BE2C (cell line): ENCODE measurements around the gene MOGAT2.

ENCODE experiments used
- DNase-seq: peaks from one replicate; pipeline ENCODE4 v3.0.0-alpha.2; 2020
- H3K27me3 ChIP-seq: fragments of 250-450 bp; sonication (Bioruptor Pico); 2 replicates; pipeline ENCODE4 v1.5.1; 2020; ENCODE audit warnings: mild to moderate bottlenecking
- H3K36me3 ChIP-seq: fragments of 250-450 bp; sonication (Bioruptor Pico); 2 replicates; pipeline ENCODE4 v1.5.1; 2020; ENCODE audit warnings: mild to moderate bottlenecking
- H3K4me1 ChIP-seq: fragments of 250-450 bp; sonication (Bioruptor Pico); 2 replicates; pipeline ENCODE4 v1.5.1; 2020
- H3K4me3 ChIP-seq: 2 replicates; pipeline ENCODE4 v1.5.1; 2011; ENCODE audit warnings: low read depth, low read length
- H3K9me3 ChIP-seq: fragments of 250-450 bp; sonication (Bioruptor Pico); 2 replicates; pipeline ENCODE4 v1.5.1; 2020
- CTCF ChIP-seq: IDR thresholded peaks from 2 replicates; pipeline ENCODE4 v1.5.1; 2012; ENCODE audit warnings: mild to moderate bottlenecking, low read depth, low read length

The MOGAT2 gene

GRCh38 chr11:75716659-75717058 is 979 bp upstream of the MOGAT2 start:
- H3K27me3 ChIP-seq: no peaks in the 10 kb centered on the region
- no peak overlapping the region for H3K4me3 ChIP-seq
- no peak for DNase-seq
- H3K9me3 ChIP-seq: no peaks in the 10 kb centered on the region
- H3K4me1 ChIP-seq: peaks cover 2% of the 10 kb centered on the region; the same call in 1 of the 2 replicates
- no peak for TF ChIP-seq CTCF
- H3K36me3 ChIP-seq: no peaks in the 10 kb centered on the region

DNA sequence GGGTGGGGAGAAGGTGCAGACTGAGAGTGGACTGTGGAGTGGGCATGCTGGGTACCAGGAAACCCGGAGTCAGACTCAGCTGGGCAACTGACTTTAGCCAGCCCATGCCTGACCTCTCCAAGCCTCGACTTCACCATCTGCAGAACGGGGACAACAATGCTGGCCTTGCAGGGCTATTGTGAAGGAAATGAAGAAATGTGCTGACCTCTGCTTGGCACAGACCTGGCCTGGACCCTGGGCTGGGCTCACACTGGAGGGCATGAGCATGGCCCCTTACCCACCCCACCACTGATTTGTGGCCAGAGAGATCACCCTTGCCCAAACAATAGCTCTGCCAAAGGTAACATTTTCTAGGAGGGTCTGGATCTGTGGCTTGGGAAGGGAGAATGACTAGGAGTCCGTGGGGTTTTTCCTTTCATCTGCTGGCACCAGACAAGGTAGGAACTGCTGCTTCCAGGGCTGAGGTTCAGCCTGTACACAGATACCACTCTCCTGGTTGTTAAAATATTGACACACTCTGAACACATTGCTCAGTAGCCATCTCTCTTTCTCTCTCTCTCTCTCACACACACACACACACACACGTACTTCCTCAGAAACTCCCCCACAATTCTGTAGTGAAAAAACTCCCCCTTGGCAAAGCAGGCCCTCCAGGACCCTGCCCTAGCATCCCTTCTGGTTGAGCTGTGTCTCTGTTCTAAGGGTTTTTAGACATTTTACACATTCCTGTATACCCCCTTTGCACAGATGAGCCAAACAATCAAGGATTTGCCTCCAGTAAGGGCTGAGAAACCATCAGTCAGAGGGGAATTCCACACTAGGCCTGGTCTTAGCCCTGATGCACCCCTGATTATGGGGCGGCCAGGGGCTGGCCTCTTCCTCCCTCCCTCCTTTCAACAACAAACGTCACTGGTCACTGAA is 1.0 kb downstream of the MOGAT2 start:
- Histone ChIP-seq H3K4me3 (no peak overlapping the region), H3K4me1 (peaks cover 2% of the 10 kb centered on the region; the same call in 1 of the 2 replicates), H3K9me3 (no peaks in the 10 kb centered on the region), H3K36me3 (no peaks in the 10 kb centered on the region), H3K27me3 (no peaks in the 10 kb centered on the region)
- TF ChIP-seq CTCF: no peak
- no peak for DNase-seq

DNA sequence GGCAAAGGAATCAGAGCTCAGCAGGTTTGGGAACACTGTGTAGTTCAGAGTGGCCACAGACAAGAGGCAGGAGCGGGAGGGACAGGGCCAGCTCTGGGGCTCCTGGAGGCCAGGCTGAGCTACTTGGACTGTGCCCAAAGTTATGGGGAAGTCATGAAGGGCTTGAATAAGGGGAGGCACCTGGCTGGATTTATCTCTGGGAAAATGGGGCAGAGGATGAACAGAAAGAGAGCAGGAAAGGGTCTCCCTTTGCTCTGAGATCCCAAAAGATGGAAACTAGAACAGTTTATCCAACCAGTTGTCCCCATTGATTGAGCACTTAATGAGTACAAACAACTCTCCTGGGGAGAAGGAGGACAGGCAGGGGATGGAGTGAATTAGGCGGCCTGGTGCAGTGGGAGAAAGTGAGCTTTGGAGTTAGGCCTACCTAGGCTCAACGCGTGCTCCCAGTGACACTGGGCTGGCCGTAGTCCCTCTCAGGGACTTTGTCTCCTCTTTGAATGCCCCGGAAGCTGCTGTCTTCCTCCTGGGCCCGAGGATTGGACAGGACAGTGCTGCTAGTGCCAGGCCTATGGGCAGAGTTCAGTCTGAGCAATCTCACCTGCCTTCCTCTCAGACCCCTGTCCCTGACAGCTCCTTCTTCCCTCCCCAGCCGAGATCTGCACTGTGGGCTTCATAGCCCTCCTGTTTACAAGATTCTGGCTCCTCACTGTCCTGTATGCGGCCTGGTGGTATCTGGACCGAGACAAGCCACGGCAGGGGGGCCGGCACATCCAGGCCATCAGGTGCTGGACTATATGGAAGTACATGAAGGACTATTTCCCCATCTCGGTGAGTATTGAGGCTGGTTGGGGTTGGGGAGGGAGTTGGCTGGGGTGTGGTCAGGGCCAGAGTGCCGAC is 2.0 kb downstream of the MOGAT2 start:
- no peaks in the 10 kb centered on the region for H3K9me3 ChIP-seq
- no peak overlapping the region for H3K4me3 ChIP-seq
- no peaks in the 10 kb centered on the region for H3K36me3 ChIP-seq
- no peaks in the 10 kb centered on the region for H3K27me3 ChIP-seq
- no peak for DNase-seq
- no peak for TF ChIP-seq CTCF
- no peaks in the 10 kb centered on the region for H3K4me1 ChIP-seq

DNA sequence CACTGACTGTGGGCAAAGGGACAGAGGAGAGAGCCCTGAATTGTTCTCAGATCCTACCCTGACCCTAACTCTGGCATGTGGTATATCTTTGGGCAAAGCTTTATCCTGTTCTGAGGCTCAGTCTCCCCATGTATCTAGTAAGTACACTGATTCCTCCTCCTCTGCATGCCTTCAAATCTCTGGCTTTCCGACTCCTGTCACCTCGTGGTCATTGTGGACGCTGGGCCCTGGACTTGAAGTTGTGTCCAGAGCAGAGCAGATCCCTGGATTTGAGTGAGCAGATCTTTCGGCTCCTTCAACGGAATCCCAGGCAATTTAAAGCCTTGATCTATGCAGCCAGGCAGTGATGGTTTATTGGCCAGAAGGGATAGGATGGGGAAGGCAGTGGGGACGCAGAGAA is 3.0 kb downstream of the MOGAT2 start:
- Histone ChIP-seq H3K4me3 (no peak overlapping the region), H3K36me3 (no peaks in the 10 kb centered on the region)
- TF ChIP-seq CTCF: no peak

DNA sequence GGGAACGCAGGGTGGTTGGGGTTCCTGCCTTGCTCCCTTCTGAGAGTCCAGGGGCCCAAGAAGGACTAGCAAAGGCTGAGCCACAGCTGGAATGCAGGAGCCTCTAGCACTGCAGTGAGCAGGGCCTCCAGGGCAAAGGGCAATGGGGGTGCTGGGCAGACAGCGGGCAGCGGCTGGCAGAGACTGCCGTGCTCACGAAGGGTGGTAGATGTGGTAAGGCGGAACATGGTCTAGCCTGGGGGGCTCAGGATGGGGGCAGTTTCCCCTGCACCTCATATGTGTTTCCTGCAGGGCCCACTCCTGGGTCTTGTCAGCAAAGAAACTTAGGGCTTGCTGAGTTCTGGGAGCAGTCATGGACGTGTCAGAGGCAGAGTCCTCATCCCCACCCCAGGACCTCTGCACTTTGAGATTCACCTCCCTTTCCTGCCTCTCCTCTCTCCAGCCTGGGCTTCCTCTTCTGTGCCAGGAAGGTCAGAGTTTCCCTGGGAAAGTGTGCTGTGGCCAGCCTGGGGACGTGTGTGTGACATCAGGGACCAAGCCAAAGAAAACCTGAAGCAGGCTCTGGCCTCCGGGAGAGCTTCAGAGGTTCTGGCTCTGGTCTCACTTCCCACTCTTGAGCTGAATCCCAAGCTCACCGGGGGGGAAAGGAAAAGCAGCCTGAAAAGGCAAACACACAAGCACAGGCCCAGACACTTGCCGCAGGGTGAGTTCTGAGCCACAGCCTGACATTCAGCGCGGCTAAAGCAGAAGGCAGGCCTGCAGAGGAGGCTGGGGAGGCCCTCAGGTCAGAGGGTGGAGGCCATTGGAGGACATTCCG is 4.4 kb downstream of the MOGAT2 start:
- no peak for TF ChIP-seq CTCF
- Histone ChIP-seq H3K27me3 (no peaks in the 10 kb centered on the region), H3K36me3 (no peaks in the 10 kb centered on the region), H3K4me3 (no peak overlapping the region), H3K4me1 (no peaks in the 10 kb centered on the region), H3K9me3 (no peaks in the 10 kb centered on the region)
- no peak for DNase-seq

More for the DNA sequence above, 3.0 kb downstream of the MOGAT2 start:
- Histone ChIP-seq H3K9me3 (no peaks in the 10 kb centered on the region), H3K4me1 (no peaks in the 10 kb centered on the region), H3K27me3 (no peaks in the 10 kb centered on the region)
- no peak for DNase-seq
